ENCODE results near the gene LRP1B. TPM values are rescaled to one million over a fixed set of nuclear protein-coding genes. Genes with fewer than 3 reads are reported as not detected.

Gene LRP1B
- total RNA-seq, 3 donors from 2014 or later: 2.3 to 29.8 (median 21.8) TPM

GRCh38 chr2:141313972-141314371 lies 816.8 kb downstream of the LRP1B start:
- TF ChIP-seq CTCF (IDR thresholded peaks at IDR 0.05): no peak
- TF ChIP-seq POLR2AphosphoS5 (IDR thresholded peaks at IDR 0.05): no peak
- no peak for TF ChIP-seq POLR2A (IDR thresholded peaks at IDR 0.05)
- H3K27ac ChIP-seq: no peak overlapping the region
- H3K4me3 ChIP-seq: no peak overlapping the region
- H3K27me3 ChIP-seq: no peaks in the 10 kb centered on the region
- no peak for DNase-seq (ENCODE audit: low spot score in 2 of 2)
- no peaks in the 10 kb centered on the region for H3K36me3 ChIP-seq
- H3K4me1 ChIP-seq: no peaks in the 10 kb centered on the region
- intact Hi-C loops (cut with DNase I; ENCODE audit: low total_unique reads): no loop called here
- no peaks in the 10 kb centered on the region for H3K9me3 ChIP-seq

GRCh38 chr2:141311430-141311829 lies 819.4 kb downstream of the LRP1B start:
- no peaks in the 10 kb centered on the region for H3K36me3 ChIP-seq
- no peak for DNase-seq (ENCODE audit: low spot score in 2 of 2)
- H3K27me3 ChIP-seq: no peaks in the 10 kb centered on the region
- H3K4me1 ChIP-seq: no peaks in the 10 kb centered on the region
- intact Hi-C loops (cut with DNase I; ENCODE audit: low total_unique reads): no loop called here
- no peak overlapping the region for H3K4me3 ChIP-seq
- TF ChIP-seq CTCF (IDR thresholded peaks at IDR 0.05) (no peak), POLR2A (IDR thresholded peaks at IDR 0.05) (no peak), POLR2AphosphoS5 (IDR thresholded peaks at IDR 0.05) (no peak)
- no peaks in the 10 kb centered on the region for H3K9me3 ChIP-seq
- H3K27ac ChIP-seq: no peak overlapping the region

GRCh38 chr2:141306368-141306767 lies 824.4 kb downstream of the LRP1B start:
- no peaks in the 10 kb centered on the region for H3K4me1 ChIP-seq
- DNase-seq (ENCODE audit: low spot score in 2 of 2): no peak
- intact Hi-C loops (cut with DNase I; ENCODE audit: low total_unique reads): no loop called here
- H3K9me3 ChIP-seq: no peaks in the 10 kb centered on the region
- no peak overlapping the region for H3K4me3 ChIP-seq
- H3K36me3 ChIP-seq: no peaks in the 10 kb centered on the region
- H3K27ac ChIP-seq: no peak overlapping the region
- H3K27me3 ChIP-seq: no peaks in the 10 kb centered on the region
- no peak for TF ChIP-seq POLR2AphosphoS5 (IDR thresholded peaks at IDR 0.05)
- no peak for TF ChIP-seq CTCF (IDR thresholded peaks at IDR 0.05)
- TF ChIP-seq POLR2A (IDR thresholded peaks at IDR 0.05): no peak

GRCh38 chr2:141301551-141301950 lies 829.3 kb downstream of the LRP1B start:
- no peak for TF ChIP-seq POLR2A (IDR thresholded peaks at IDR 0.05)
- no peak for TF ChIP-seq CTCF (IDR thresholded peaks at IDR 0.05)
- no peak for TF ChIP-seq POLR2AphosphoS5 (IDR thresholded peaks at IDR 0.05)
- Histone ChIP-seq H3K4me1 (no peaks in the 10 kb centered on the region), H3K9me3 (no peaks in the 10 kb centered on the region), H3K27ac (no peak overlapping the region), H3K36me3 (no peaks in the 10 kb centered on the region), H3K4me3 (no peak overlapping the region), H3K27me3 (no peaks in the 10 kb centered on the region)
- DNase-seq (ENCODE audit: low spot score in 2 of 2): no peak
- intact Hi-C loops (cut with DNase I; ENCODE audit: low total_unique reads): no loop called here

- intact Hi-C loops (cut with DNase I; ENCODE audit: low total_unique reads): no loop called here
These were observed 850.8 kb downstream of the LRP1B start for GRCh38 chr2:141280037-141280436.

More at GRCh38 chr2:141280037-141280436, 850.8 kb downstream of the LRP1B start:
- Histone ChIP-seq H3K27me3 (no peaks in the 10 kb centered on the region), H3K4me3 (no peak overlapping the region), H3K4me1 (no peaks in the 10 kb centered on the region), H3K9me3 (no peaks in the 10 kb centered on the region), H3K36me3 (no peaks in the 10 kb centered on the region), H3K27ac (no peak overlapping the region)
- no peak for DNase-seq (ENCODE audit: low spot score in 2 of 2)
- TF ChIP-seq CTCF (IDR thresholded peaks at IDR 0.05) (no peak), POLR2A (IDR thresholded peaks at IDR 0.05) (no peak), POLR2AphosphoS5 (IDR thresholded peaks at IDR 0.05) (no peak)

Data from breast epithelium (tissue), 4 donors.